VCaP (cell line): ENCODE results near the gene BBS1.
A peak's percentile ranks its signal among the peaks of the same experiment; 100 is the strongest.

Experiments
- H3K27ac ChIP-seq: fragments of 450-650 bp; 2 replicates; pipeline ENCODE4 v1.5.1; 2017
- CTCF ChIP-seq: fragments of 450-650 bp; conservative IDR thresholded peaks from 2 replicates; pipeline ENCODE4 v1.5.1; 2017; ENCODE audit warnings: mild to moderate bottlenecking, moderate library complexity

Gene BBS1

DNA sequence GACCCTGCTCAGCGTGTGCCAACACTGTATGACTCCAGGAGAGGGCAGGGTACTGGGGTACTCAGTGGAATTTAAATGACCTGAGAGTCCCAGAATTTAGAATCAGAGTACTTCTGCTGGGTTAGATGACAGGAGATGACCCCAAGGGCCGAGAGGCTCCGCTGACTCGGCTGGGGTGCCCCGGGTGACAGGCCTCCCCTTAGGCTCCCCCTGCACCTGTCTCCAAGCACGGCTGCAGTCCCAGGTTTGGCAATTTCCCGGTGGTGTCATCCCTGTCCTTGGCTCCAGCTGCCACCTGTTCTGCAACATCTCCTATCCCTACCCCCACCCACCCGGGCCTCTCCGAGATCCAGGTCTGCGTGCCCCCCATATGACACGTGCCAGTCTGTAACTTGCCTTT is 37.6 kb downstream of the BBS1 start:
- H3K27ac ChIP-seq, result no peak overlapping the region
- no peak for TF ChIP-seq CTCF

GRCh38 chr11:66548774-66549630 is 38.6 kb downstream of the BBS1 start:
- H3K27ac ChIP-seq, result no peak overlapping the region
- no peak for TF ChIP-seq CTCF

DNA sequence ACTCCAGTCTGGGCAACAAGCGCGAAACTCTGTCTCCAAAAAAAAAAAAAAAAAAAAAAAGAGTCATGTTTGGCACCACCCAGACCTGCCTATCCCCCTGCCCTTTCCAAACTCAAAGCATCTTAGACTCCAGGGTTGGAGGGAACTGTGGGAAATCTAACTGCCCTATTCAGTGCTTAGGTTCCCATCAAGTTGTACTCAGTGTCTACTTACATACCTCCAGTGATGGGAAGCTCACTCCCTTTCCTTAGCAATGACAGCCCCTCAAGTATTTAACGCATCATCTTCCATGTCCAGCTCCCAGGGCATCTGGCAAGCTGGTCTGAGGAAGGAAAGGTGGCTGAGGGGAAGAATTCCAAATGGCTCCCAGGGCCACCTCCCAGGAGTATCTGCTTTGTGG is 39.3 kb downstream of the BBS1 start:
- no peak for TF ChIP-seq CTCF
- H3K27ac ChIP-seq, result no peak overlapping the region

- no peak overlapping the region for H3K27ac ChIP-seq
Observed at GRCh38 chr11:66550887-66551286, 40.5 kb downstream of the BBS1 start.

GRCh38 chr11:66554602-66555001 is 44.2 kb downstream of the BBS1 start:
- no peak overlapping the region for H3K27ac ChIP-seq
- TF ChIP-seq CTCF, result no peak

More at GRCh38 chr11:66550887-66551286, 40.5 kb downstream of the BBS1 start:
- TF ChIP-seq CTCF, result no peak

DNA sequence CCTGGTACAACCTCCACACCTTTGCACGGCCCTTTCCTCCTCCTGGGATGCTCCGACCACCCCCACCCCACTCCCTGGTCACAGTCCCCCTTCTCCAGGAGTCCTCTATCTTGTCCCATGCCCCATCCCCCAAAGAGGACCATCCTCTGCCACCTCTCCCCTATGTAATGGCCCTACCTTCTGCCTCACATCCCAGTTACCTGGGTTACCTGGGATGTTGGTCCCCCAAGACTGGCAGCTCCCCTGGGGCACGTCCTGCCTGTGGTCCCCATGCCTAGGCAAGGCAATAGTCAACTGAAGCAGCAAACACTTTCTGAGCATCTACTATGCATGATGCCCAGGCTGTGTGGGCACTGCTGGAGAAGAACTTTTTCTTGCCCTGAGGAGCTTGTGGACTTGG is 45.0 kb downstream of the BBS1 start:
- TF ChIP-seq CTCF, result no peak
- no peak overlapping the region for H3K27ac ChIP-seq

- TF ChIP-seq CTCF, result no peak
- H3K27ac ChIP-seq, result peak overlapping the region; percentile 64; the same call in 1 of the 2 replicates
Observed at GRCh38 chr11:66556086-66556485, 45.7 kb downstream of the BBS1 start.
